IPS-18c (cell line): ENCODE results near the gene RASL11B.
"Not testable (repeated sequence)": the region's sequence is repeated elsewhere in the genome, so short reads cannot be mapped to it uniquely, and the experiment has no call there.

Experiments used
- H3K4me3 ChIP-seq: 2 replicates; pipeline ENCODE4 v1.7.0; 2013; ENCODE audit warnings: low read depth, mild to moderate bottlenecking, low read length, moderate library complexity; ENCODE audit not compliant: insufficient read depth
- H3K9me3 ChIP-seq: one replicate; pipeline ENCODE4 v1.6.1; 2013; ENCODE audit warnings: mild to moderate bottlenecking, low read length, moderate library complexity; ENCODE audit not compliant: control insufficient read depth, insufficient read depth

RASL11B gene, protein sequence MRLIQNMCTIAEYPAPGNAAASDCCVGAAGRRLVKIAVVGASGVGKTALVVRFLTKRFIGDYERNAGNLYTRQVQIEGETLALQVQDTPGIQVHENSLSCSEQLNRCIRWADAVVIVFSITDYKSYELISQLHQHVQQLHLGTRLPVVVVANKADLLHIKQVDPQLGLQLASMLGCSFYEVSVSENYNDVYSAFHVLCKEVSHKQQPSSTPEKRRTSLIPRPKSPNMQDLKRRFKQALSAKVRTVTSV

DNA sequence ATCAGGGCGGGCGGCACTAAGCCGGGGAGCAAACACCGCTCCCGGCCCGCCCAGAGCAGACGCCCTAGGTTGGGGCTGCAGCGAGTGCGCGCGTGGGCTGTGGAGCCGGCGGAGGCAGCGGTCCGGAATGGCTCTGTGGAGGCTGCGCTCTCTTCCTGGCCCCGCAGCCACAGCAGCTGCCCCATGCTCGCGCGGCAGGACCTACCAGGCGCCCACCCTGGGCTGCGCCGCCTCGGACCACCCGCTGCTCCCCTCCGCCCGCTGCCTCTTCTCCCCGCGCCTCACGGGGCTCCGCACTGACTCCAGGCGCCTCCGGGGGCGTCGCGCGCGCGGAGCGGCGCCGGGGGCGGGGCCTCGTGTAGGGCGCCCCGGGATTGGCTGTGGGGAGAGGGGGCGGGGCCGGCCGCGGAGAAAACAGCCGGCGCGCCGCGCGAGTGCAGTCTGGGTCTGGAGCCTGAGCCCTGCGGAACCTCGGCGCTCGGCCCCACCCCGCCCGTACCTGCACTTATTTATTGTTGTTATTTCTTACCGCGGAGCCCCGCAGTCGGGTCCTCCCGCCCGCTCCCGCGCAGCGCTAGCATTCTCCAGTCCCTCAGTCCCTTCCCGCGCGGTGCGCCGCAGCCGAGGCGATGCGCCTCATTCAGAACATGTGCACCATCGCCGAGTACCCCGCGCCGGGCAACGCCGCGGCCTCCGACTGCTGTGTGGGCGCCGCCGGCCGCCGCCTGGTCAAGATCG, at the start of gene RASL11B:
Gene RASL11B, plus strand, starts transcription at position 439 of the 738 bp plus-strand sequence. Its CDS starts 191 bp downstream, at position 630.
- peaks cover 3% of the 10 kb centered on the region for H3K9me3 ChIP-seq
- H3K4me3 ChIP-seq = peak within 1 kb of the TSS; percentile 77

DNA sequence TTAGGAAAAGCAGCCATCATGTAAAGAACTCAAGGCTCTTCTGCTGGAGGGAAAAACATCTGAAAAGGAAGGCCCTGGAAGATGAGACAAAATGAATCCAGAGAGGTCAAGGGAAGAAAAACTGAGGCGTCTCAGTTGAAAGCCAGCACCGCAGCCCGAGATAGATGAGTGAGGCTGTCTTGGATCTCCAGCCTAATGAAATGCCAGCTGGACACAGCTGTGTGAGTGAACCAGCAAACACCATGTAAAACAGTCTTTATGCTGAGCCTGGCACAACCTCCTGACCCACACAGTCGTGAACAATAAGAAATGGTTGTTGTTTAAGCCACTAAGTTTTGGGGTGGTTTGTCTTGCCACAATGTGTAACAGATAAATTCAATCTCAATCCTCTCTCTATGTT, 48.6 kb upstream of the RASL11B start:
- H3K9me3 ChIP-seq = no peaks in the 10 kb centered on the region
- no peak overlapping the region for H3K4me3 ChIP-seq

DNA sequence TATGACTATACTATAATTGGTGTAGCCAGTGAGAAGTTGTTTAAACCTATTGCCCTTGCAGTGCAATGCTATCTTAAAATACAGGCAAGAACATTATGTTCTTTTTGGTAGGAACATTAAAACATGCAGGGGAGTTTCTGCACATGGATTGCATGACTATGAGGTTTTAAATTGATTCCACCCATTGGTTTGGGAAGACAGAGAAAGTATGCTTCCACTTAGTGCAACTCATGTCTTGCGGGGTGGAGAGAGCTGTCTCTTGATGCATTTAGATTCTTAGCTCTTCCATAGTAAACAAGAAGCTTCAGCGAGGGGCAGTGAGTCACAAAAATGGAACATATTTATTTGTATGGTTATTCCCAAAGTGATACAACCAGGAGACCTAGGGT, 39.5 kb upstream of the RASL11B start:
- no peaks in the 10 kb centered on the region for H3K9me3 ChIP-seq
- H3K4me3 ChIP-seq = no peak overlapping the region

DNA sequence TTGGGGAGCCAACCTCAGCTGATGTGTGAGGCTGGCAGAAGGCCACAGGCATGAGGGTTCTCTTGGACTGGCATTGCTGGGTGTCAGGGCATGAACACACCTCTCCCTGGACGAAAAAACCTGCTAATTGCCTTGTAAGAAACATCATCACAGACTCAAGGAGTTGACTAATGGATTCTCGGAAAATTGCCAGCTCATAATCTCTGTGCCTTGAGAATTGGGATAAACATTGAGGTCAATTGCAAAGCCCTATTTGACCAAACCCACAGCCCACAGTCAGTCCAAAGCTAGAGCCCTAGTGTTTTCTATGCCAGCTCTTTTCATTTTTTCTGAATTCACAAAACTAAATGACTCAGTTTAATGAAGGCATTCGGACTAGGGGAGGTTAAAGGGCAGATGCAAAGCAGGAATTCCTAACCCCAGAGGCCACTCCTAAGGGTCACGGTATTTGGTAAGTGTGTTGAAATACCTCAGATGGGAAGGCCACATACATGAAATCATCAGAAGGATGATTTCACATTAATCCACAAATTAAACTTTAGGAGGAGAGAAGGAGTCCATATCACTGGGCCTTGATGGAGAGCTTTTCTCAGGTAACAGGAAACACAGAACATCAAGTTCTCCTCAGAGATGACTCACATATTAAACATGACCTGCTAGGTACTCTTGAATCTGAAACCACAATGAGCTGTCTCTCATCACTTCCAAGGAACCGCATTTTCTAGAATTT, 39.0 kb upstream of the RASL11B start:
- no peaks in the 10 kb centered on the region for H3K9me3 ChIP-seq
- H3K4me3 ChIP-seq = no peak overlapping the region

DNA sequence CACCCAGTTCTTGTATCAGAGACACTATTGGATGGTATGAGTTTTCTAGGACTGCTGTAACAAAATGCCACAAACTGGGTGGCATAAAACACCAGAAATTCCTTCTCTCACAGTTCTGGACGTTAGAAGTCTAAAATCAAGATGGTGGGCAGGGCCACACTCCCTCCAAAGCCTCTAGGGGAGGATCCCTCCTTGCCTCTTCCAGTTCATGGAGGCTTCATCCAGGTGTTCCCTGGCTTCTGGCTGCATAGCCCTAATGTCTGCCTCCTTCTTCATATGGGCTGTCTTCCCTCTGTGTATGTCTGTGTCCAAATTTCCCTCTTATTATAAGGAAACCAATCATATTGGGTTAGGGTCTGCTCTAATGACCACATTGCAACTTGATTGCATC, 38.4 kb upstream of the RASL11B start:
- Histone ChIP-seq H3K9me3 (no peaks in the 10 kb centered on the region), H3K4me3 (no peak overlapping the region)

DNA sequence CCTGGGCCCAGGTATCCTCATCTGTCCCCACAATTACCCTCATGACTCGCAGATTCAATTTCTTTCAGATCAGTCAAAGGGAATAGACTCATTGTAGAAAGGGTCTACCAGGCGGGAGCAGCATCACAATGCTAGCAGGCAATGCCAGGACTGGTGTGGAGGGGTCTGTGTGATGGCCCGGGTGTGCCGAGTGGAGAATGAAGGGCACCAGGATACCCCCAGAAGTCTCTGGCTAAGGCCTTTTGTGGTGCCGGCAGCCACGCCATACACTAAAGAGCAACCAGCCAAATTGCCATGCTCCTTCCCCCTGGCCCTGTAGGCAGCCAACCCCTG, 37.9 kb upstream of the RASL11B start:
- Histone ChIP-seq H3K9me3 (peaks cover 2% of the 10 kb centered on the region), H3K4me3 (no peak overlapping the region)

DNA sequence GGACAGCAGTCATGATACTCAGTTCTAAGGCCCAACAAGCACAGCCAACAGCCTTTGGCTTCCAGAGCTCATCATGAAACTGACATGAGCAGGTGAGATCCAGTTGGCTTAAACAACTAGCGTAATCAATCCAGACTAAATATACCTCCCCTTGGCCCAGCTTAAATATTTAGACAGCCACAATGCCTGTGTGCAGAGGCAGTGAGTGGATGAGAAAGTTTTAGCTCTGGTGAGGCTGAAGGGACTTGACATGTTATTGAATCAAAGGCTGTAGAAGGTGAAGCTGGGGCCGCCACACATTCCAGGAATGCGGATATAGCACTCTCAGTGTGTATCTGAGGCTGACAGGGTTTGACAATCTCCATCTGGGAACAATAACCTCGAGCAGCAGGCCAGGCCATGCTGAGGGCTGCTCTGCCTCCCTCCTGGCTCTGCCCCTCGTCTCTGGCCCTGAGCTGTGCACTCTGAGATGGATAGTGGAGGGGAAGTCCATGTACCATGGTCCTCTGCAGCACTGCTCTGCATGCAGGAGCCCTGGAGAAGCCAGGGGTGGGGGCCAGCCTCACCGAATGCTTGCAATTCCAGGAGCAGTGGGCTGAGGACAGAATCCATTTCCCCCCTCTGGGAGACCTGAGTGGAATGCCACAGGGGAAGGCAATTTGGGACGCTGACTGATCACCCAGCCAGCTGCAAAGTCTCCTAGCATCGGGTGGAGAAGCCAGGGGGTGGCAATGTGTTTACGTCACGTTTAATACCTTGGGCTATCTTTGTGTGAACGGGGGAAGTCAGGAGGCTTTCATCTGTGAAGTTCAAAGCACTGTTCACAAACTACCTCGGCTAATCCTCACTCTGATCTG, 37.3 kb upstream of the RASL11B start:
- H3K4me3 ChIP-seq = no peak overlapping the region

DNA sequence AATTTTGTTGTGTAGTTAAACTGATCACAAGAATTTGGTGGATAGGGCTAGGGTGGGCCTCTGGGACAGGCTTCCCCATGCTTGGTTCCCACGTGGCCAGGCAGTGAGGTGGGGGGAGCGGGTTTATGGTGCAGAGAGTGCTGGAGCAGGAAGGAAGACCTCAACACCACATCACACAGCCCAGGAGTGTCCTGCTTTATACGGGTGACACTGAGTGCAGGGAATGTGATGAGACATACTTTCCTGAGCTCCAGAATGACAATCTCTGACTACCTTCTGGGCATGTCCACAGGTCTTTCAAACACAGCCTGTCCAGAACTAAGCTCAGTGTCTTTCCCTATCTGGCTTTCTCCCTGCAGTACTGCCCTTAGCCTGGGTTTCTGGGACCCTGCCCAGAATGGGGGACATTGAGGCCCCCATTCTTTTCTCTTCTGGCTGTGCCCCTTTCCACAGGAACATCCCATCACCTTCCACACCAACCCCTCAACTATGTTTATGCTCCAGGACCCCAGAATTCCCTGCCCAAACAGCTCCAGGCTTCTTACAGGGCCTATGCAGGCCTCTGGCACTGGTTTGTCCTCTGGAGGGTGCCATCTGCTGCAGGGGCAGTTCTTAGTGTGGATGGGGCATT, 36.5 kb upstream of the RASL11B start:
- H3K4me3 ChIP-seq = no peak overlapping the region
- H3K9me3 ChIP-seq = peaks cover 4% of the 10 kb centered on the region

More for the DNA sequence above, 37.3 kb upstream of the RASL11B start:
- H3K9me3 ChIP-seq = peaks cover 4% of the 10 kb centered on the region

DNA sequence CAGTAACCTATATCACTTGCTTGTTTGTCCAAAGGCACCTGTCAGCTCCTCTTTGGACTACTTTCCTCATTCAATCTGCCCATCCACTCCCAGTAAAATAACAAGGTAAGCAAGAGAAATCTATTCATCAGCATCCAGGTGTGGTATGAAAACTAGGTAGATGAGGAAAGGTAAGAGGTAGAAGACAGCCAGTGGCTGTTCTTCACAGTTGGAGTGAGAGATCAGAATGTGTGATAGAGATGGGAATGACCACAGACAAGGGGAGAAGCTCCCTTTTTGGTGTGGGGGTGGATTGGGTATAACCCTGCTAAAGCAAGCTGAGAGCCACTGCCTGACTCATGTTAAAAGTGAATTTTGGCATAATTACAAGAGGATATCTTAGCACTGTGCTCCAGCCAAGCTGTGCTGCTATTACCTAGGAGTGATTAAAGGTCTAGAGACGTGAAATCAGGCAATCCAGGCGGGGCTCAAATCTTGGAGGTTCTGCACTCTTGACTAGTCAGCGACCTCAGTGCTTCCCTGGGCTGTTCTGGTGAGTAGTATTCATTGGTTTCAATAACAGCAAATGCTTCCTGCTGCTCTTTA, 28.1 kb upstream of the RASL11B start:
- Histone ChIP-seq H3K9me3 (peaks cover 4% of the 10 kb centered on the region), H3K4me3 (no peak overlapping the region)

DNA sequence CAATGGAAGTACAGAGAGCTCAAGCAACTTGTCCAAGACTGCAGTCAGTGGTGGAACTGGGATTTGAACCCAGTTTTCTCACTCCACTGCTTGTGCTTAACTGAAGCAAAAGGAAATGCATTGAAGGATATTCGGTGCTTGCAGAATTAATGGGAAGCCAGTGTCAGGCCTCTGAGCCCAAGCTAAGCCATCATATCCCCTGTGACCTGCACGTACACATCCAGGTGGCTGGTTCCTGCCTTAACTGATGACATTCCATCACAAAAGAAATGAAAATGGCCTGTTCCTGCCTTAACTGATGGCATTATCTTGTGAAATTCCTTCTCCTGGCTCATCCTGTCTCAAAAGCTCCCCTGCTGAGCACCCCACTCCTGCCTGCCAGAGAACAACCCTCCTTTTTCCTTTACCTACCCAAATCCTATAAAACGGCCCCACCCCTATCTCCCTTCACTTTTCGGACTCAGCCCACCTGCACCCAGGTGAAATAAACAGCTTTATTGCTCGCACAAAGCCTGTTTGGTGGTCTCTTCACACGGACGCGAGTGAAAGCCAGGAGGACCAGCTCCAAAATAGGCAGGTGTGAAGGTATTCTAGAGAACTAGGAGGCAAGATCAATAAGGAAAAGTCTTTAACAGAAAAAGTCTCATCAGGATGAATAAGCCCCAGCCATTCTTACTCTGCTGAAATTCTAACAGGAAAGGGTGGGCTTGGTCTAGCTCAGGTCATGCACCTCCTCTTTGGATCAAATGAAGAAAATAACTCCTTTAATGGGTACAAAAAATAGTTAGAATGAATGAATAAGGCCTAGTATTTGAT, 27.3 kb upstream of the RASL11B start:
- H3K9me3 ChIP-seq, H3K4me3 ChIP-seq: not testable (repeated sequence)

DNA sequence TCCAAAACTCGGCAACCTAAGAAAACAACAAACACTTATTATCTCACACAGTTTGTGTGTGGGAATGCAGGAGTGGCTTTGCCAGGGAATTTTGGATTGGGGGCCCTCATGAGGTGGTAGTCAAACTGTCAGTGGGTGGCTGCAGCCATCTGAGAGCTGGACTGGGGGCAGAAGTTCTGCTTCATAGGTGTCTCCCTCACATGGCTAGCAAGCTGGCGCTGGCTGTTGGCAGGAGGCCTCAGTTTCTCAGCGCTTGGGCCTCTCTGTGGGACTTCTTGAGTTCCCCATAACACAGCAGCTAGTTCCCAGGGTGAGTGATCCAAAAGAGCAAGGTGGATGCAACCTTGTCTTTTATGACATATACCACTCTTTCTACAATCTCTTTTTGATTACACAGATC, 26.0 kb upstream of the RASL11B start:
- H3K4me3 ChIP-seq = no peak overlapping the region
- no peaks in the 10 kb centered on the region for H3K9me3 ChIP-seq

DNA sequence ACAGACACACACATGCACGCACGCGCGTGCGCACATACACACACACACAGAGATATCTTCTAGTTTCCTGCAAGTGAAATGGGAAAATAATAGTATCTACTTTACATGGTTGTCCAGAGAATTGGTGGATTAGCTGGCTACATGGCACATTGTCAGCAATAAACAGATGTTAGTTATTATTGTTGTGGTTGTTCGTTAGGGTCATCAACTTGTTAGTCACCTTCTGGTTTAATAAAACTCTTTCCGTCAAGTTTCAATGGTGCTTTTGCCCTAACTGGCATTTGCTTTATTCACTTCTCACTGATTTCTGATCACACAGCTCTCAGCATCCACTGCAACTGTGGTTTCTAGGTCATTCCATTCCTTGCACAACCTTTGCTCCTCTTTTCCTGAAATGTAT, 25.4 kb upstream of the RASL11B start:
- Histone ChIP-seq H3K4me3 (no peak overlapping the region), H3K9me3 (no peaks in the 10 kb centered on the region)

DNA sequence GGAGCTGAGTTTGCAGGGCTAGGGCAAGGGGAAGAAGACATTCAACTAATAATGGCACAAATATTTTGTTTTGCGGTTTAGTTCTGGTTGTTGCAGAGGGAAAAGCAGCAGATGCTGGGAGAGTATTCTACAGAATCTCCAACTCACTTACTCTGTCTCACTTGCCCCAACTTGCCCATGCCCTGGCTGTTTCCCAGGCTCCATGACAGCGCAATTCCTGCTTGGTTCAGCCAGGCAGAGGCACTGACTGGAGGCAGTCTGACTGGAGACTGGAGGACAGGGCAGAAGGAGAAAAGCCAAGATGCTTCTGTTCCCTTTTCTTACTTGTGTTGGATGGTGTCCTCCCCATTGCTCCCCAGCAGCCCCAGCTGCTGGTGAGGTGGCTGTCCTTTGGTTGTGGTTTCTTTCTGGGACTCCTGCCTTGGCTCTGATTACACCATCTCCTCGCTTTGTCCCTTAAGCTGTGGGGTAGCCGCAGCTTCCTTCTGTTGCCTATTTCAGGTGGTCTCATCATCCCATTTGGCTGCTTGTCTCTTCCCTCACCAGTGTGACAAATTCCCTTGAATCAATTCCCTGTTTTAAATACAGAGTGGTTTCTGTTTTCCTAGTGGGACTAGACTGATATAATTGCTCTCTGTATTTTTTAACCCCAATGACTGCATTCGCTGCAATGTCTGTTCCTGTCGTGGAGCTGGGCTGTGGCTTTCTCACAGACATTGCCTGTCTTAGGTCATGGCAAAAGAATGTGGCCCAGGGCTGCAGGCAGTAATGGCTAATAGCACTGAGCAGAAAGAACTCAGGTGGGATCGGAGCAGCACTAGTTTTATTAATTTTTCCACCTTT, 24.2 kb upstream of the RASL11B start:
- no peaks in the 10 kb centered on the region for H3K9me3 ChIP-seq

DNA sequence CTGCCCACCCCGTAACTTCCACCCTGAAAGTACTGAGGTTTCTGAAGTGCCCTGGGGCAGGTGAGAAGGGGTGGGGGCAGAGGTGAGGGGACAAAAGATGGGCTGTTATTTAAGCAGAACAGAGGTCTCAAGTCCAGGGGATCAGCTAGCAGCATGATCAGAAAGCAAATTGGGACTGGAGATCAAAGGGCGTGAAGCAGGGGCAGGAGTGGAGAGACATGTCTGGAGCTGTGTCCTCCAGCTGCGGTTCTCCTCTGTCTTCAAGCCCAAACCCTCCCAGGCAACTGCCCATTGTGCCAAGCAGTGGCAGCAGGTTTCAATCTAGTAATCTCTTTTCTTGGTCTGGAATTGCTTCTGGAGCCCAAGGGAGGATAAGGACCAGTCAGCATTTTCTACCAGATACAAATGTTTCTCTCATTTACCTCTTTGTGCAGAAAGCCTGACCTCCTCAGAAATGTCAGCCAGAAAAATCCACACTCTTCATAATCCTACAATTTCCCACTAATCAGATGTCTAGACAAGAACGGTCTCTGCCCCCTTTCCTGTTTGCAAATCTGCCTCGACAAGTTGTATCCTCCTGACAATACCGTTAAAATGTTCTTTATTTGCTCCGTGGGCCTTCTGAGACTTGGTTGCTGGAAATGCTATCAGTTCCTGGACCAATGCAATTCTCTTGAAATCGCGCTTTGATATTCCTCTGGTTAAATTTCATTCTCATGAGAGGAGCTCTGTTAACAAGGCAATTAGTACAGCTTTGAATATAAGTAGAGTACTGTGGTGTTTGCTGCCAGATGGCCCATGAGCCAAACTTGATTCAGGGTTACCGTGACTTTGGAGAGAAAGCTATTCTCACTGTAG, 23.2 kb upstream of the RASL11B start:
- H3K9me3 ChIP-seq = no peaks in the 10 kb centered on the region
- H3K4me3 ChIP-seq = no peak overlapping the region

More for the DNA sequence above, 24.2 kb upstream of the RASL11B start:
- no peak overlapping the region; the same call in 1 of the 2 replicates for H3K4me3 ChIP-seq
